ENCODE measurements around the gene RNU1-4.
"Not testable (repeated sequence)": the region's sequence is repeated elsewhere in the genome, so short reads cannot be mapped to it uniquely, and the experiment has no call there.

The RNU1-4 gene

GRCh38 chr1:16740047-16740964, at the start of gene RNU1-4:
Gene RNU1-4 (plus strand): TSS chr1:16740516.
- not testable (repeated sequence) for DNase-seq

GRCh38 chr1:16690971-16691682, 49.2 kb upstream of the RNU1-4 start:
- DNase-seq: not testable (repeated sequence)

GRCh38 chr1:16692283-16692682, 48.0 kb upstream of the RNU1-4 start:
- DNase-seq: not testable (repeated sequence)

- not testable (repeated sequence) for DNase-seq
Observed at GRCh38 chr1:16692717-16693448, 47.4 kb upstream of the RNU1-4 start.

- DNase-seq: not testable (repeated sequence)
Observed at GRCh38 chr1:16693449-16694307, 46.6 kb upstream of the RNU1-4 start.

GRCh38 chr1:16694308-16694702, 46.0 kb upstream of the RNU1-4 start:
- not testable (repeated sequence) for DNase-seq

GRCh38 chr1:16696507-16697150, 43.7 kb upstream of the RNU1-4 start:
- DNase-seq: not testable (repeated sequence)

GRCh38 chr1:16697152-16697551, 43.2 kb upstream of the RNU1-4 start:
- not testable (repeated sequence) for DNase-seq

- not testable (repeated sequence) for DNase-seq
Observed at GRCh38 chr1:16699440-16699839, 40.9 kb upstream of the RNU1-4 start.

- DNase-seq: not testable (repeated sequence)
Observed at GRCh38 chr1:16700138-16700895, 40.0 kb upstream of the RNU1-4 start.

GRCh38 chr1:16701189-16701588, 39.1 kb upstream of the RNU1-4 start:
- DNase-seq: not testable (repeated sequence)

- DNase-seq: not testable (repeated sequence)
Observed at GRCh38 chr1:16702280-16702679, 38.0 kb upstream of the RNU1-4 start.

GRCh38 chr1:16703141-16703540, 37.2 kb upstream of the RNU1-4 start:
- DNase-seq: not testable (repeated sequence)

- DNase-seq: not testable (repeated sequence)
Observed at GRCh38 chr1:16703602-16704001, 36.7 kb upstream of the RNU1-4 start.

GRCh38 chr1:16704076-16704475, 36.2 kb upstream of the RNU1-4 start:
- not testable (repeated sequence) for DNase-seq

GRCh38 chr1:16704502-16705100, 35.7 kb upstream of the RNU1-4 start:
- not testable (repeated sequence) for DNase-seq

GRCh38 chr1:16706302-16706701, 34.0 kb upstream of the RNU1-4 start:
- not testable (repeated sequence) for DNase-seq

GRCh38 chr1:16707130-16708093, 32.9 kb upstream of the RNU1-4 start:
- DNase-seq: not testable (repeated sequence)

- not testable (repeated sequence) for DNase-seq
Observed at GRCh38 chr1:16708704-16709103, 31.6 kb upstream of the RNU1-4 start.

Measured in CD4-positive, alpha-beta T cell treated with Interleukin-15 for 1 hour (primary cell).